Daoy (cell line): Measurements from ENCODE around the gene CFLAR. TPM values are rescaled to one million over a fixed set of nuclear protein-coding genes. Genes with fewer than 3 reads are reported as not detected.

Experiments used
- DNase-seq: peaks from one replicate; pipeline ENCODE4 v3.0.0-alpha.2; 2015; ENCODE audit warnings: low read depth
- total RNA-seq: library from RNA; depleted of rRNA; stranded (reverse); fragments of >200 nt; shearing (Covaris generic); gene quantifications from 2 replicates; pipeline ENCODE4 v1.2.3, GENCODE V29; 2014; rRNA removed

CFLAR gene
- total RNA-seq, result 25.1 and 26.3 TPM in 2 replicates

DNA sequence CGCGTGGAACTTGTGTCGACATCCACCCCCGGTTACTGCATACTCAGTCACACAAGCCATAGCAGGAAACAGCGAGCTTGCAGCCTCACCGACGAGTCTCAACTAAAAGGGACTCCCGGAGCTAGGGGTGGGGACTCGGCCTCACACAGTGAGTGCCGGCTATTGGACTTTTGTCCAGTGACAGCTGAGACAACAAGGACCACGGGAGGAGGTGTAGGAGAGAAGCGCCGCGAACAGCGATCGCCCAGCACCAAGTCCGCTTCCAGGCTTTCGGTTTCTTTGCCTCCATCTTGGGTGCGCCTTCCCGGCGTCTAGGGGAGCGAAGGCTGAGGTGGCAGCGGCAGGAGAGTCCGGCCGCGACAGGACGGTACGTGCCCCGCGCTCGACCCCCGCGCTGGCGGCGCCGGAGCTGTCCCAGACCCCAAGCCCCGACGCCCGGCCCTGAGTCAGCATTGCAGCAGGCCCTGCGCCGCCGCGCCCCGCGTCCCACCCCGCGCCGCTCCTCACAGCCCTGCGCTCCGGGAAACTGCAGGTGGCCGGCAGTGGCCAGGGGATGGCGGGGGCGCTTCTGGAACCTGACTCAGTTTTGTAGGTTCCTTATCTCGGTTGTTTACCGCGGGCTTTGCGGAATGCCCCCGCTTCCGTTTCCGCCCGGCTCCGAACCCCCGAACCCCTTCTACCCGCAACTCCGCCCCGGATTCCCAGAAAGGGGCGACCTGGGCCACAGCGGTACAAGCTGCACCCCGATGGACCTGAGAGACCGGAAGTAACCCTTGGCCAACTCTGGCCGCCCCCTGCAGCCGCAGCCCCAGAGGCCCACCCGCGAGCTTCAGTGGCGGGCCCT lies at the start of gene CFLAR:
CFLAR (plus strand) TSS at position 50 of the 844 bp plus-strand sequence. CDS start 13,702 bp downstream, outside the sequence.
- DNase-seq, result peak; percentile 82

DNA sequence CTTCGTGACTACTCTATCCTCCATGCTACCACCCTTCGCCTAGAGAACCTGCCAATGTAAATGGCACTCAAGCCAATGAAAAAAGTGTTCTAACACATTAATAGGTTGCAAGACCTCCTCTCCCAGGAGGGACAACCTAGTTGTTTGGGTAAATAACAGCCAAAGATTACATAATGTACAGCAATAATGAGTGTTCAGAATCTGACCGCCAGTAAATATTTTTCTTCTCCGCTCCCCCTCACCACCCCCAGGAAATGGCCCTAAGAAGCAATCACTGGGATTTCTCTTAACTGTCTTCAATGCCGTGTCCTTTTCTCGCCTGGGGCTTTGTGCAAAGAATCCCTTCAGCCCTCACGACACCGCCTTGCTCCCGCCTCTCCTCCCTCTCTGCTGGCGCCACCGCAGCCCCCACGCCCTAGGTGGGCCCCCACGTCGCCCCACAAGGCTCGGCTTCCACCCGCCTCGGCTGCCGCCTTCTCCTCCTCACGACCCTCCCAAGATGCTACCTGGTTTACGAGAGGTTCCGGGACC lies 45.0 kb upstream of the CFLAR start:
- peak; percentile 10 for DNase-seq

DNA sequence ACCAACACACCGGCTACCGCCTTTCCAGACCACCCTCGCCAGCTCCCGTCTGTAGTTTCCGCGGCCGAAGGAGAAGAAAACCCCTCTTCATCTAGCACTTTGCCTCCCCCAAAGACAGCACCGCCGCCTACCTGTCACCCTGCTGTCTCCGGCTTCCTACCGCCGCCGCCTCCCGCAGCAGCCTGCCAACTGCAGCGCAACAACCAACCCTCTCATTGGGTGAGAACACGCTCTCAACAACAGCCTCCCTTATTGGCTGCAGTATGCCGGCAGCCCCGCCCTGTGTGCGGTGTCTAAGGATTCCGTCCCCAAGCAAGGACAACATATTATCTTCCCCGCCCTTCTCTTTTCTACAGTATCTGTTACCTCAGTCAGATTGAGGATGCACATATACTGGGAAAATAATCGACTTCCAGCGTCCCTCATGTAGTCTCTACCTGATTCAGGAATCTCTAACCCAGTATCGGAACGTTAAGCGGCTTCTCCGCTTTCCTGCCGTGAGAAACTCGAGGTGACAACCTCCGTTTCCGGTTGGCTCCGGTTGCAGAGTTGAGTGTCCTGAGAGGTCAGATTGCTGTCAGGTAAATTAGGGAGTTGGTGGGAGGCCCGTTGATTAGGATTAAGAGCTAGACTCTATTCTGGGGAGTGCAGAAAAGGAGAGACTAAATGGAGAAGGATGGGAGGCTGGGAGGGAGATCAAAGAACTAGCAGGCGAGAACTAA lies 44.3 kb upstream of the CFLAR start, which contains the start of the genes HYCC2 and NDUFB3:
HYCC2 (minus strand) TSS at position 193 of the 722 bp plus-strand sequence. CDS start 47,662 bp downstream, outside the sequence.
NDUFB3 (plus strand) TSS at position 523 of the 722 bp plus-strand sequence. CDS start 6,882 bp downstream, outside the sequence.
- peak; percentile 94 for DNase-seq

DNA sequence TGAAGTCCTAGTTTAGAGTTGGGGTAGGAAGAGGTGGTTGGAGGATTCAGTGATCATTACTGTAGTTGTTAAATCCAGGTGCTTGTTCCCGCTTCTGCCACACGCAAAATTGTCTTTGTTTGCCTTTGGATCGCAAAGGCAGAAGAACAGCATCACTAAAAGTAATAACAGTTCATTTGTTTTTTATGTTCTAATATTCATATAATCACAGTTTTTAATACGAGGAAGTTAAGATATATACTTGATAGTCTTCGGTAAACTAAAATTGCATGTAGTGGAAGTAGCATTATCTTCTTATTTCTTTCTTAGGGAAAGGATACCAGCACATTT lies 43.8 kb upstream of the CFLAR start:
- DNase-seq, result no peak

DNA sequence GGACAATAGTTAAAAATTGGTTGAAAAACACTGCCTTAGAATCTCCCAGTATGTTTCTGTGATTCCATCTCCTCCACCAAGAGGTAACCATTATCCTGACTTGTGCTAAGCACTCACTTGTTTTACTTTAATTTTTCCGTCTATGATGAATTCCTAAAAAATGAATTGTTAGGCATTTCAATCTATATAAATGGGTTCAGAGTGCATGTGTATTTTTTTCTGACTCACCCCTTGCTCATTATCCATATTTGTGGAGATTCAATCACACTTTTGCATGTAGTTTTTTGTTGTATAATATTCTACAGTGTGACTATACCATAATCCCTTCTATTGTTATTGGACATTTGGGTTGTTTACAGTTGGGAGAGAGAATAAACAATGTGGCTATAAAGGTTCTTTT lies 42.9 kb upstream of the CFLAR start:
- no peak for DNase-seq

DNA sequence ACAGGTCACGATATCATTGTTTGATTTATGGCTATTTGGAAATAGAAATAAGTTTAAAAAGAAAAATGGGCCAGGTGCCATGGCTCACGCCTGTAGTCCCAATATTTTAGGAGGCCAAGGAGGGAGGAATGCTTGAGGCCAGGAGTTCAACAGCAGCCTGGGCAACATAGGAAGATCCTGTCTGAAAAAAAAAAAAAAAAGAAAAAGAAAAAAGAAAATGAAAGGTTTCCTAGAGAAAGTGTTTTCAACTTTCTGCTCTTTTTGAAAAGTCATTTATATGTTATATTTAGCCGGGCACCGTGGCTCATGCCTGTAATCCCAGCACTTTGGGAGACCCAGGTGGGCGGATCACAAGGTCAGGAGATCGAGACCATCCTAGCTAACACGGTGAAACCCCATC lies 41.0 kb upstream of the CFLAR start:
- no peak for DNase-seq

DNA sequence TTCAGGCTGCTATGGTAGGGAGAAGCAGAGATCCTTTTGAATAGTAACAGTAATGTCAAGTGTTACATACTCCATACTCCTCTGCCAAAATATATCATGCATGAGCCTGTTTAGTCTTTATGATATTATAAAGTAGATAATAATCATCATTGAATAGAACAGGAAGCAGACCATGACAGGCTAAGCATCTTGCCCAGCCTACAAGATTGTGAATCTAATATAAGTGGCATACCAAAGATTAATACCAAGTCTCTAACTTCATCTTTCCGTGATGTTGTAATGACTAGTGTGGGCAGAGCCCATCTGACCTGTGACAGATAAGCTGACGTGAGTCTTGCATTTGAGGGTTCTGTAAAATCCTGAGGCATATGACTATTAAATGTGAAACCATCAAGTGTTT lies 31.1 kb upstream of the CFLAR start:
- DNase-seq, result no peak

DNA sequence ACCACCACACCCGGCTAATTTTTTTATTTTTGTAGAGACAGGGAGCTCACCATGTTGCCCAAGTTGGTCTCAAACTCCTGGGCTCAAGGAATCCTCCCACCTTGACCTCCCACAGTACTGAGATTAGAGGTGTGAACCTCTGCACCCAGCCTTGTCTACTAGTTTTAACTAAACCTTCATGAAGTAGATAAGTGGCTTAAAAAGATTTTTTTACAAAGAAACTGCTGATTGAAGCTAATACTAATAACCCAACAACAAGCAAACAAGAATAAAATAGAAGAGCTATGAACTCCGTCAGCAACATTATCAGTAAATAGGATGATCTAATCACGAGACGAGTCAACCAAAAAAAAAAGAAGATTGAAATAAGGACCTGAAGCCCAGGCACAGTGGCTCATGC lies 25.4 kb upstream of the CFLAR start:
- DNase-seq, result no peak

DNA sequence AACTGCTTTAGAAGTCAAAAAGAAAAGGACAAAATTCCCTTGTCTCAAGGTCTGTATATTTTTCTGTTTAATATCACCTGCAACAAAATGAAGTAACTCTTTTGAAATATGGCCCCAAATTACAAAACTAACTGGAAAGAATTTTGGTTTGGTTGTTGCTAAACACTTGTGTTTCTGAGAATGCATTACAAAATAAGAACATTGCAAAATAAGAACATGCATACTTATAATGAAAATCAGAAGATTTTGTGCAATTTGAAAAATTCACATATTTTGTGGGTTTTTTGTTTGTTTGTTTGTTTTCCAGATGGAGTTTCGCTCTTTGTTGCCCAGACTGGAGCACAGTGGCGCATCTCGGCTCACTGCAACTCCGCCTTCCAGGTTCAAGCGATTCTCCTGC lies 22.4 kb upstream of the CFLAR start:
- no peak for DNase-seq

DNA sequence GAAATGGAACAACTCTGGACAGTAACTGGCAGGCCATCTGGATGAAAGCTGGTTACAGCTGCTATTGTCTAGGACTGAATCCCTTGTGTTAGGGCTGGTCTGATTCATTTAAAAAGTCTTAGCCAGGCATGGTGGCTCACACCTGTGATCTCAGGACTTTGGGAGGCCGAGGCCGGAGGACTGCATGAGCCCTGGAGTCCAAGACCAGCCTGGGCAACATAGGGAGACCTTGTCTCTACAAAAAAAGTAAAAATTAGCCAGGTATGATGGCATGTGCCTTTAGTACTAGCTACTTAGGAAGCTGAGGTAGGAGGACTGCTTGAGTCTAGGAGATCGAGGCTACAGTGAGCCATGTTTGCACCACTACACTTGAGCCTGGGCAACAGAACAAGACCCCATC lies 15.5 kb upstream of the CFLAR start:
- DNase-seq, result no peak

DNA sequence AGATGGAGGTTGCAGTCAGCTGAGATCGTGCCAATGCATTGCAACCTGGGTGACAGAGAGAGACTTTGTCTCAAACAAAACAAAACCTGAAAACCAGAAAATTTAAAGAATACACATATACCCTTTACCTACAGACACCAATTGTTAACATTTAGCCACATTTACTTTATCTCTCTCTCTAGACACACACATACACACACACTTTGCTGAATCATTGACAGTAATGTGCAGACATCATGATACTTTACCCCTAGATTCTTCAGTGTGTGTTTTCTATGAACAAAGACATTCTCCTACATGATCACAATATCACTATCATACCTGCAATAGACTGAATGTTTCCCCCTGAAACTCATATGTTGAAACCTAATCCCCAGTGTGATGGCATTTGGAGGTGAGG lies 10.2 kb upstream of the CFLAR start:
- DNase-seq, result no peak

DNA sequence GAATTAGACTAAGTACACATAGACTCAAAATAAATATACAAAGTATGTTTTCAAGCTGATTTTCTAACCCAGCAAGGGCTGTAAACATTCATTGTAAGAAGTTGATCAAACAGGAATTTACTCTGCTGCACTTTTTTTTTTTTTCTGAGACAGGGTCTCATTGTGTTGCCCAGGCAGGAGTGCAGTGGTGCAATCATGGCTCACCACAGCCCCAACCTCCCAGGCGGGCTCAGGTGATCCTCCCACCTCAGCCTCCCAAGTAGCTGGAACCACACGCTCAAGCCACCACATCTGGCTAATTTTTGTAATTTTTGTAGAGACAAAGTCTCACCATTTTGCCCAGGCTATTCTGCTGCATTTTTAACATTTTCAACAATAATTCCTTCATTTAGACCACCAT lies 8.3 kb upstream of the CFLAR start:
- no peak for DNase-seq

DNA sequence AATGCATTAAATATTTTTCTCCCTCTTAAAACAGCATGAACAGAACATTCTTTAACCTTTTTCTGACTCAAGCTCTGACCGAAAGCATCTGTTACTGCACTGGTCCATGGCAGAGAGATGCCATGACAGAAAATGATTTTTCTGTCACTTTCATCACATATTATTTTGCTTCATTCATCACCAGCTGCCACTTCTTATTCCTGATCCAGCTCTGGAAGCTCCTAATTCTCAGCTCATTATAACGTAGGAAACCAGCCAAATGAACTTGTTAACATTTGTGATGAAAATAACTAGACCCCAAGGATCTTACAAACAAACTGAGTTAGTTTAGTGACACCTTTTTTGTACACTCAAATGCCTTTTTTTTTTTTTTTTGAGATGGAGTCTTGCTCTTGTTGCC lies 7.6 kb upstream of the CFLAR start:
- no peak for DNase-seq

DNA sequence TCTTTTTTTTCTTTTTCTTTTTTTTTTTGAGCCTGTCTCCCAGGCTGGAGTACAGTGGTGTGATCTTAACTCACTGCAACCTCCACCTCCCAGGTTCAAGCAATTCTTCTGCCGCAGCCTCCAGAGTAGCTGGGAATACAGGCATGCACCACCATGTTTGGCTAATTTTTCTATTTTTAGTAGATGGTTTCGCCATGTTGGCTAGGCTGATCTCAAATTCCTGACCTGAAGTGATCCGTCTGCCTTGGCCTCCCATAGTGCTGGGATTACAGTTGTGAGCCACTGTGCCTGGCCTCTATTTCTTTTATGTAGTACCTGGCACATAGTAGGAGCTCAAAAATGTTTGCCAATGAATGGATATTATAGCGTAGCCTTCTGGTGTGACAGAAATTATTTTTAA lies 6.8 kb upstream of the CFLAR start:
- no peak for DNase-seq

DNA sequence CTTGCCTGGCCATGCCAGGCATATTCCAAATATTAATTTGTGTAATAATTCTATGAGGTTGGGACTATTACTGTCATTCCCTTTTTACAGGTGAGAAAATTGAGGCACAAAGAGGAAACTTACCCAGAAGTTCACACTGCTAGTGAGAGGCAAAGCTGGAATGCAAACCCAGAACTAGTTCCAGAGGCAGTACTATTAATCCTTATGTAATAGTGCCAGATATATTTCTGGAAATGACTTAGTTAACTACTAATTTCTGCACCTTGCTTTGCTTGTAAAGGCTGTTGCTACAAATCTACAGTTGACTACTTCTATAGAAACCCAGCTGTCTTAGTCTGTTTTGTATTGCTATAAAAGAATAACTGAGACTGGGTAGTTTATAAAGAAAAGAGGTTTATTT lies 5.3 kb upstream of the CFLAR start:
- DNase-seq, result no peak

DNA sequence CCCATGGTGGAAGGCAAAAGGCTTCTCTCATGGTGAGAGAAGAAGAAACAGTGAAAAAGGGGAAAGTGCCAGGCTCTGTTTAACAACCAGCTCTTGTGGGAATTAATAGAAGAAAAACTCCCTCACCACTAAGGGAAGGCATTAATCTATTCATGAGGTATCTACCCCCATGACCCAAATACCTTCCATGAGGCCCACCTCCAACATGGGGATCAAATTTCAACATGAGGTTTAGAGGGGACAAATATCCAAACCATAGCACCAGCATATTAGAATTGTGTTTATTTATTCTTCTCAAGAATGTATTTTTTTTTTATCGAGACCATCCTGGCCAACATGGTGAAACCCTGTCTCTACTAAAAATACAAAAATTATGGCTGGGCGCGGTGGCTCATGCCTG lies 4.9 kb upstream of the CFLAR start:
- no peak for DNase-seq

DNA sequence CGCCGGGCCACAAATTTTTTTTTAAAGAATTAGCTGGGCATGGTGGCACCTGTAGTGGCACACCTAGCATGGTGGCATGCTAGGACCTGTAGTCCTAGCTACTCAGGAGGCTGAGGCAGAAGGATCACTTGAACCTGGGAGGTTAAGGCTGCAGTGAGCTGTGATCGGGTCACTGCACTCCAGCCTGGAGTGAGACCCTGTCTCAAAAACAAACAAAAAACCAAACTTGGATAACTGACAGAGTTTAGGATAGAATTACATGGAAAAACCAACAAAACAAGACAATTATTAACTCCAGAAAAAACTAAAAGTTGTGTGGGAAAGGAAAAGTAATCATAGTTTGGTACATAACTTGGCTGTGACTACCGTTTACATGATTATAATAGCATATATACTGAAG lies 1.6 kb upstream of the CFLAR start:
- DNase-seq, result no peak

DNA sequence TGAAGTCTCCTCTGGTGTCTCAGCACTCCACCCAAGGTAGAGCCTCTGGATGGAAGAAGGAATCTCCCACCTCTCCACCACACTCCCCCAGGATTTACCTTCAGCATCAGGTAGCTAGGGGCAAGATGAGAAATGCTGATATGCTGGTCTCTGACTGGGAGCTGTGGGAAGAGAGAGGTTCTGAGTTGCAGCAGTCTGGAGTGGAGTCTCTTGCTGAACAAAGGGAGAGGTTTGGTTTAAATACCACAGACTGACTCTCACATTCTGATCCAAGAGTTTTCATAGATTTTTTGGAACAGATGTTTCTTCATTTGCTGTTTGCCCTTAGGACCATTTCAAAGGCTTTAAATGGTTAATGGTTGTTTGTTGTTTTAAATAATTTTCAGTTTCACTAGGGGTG lies 1.1 kb upstream of the CFLAR start:
- DNase-seq, result no peak

DNA sequence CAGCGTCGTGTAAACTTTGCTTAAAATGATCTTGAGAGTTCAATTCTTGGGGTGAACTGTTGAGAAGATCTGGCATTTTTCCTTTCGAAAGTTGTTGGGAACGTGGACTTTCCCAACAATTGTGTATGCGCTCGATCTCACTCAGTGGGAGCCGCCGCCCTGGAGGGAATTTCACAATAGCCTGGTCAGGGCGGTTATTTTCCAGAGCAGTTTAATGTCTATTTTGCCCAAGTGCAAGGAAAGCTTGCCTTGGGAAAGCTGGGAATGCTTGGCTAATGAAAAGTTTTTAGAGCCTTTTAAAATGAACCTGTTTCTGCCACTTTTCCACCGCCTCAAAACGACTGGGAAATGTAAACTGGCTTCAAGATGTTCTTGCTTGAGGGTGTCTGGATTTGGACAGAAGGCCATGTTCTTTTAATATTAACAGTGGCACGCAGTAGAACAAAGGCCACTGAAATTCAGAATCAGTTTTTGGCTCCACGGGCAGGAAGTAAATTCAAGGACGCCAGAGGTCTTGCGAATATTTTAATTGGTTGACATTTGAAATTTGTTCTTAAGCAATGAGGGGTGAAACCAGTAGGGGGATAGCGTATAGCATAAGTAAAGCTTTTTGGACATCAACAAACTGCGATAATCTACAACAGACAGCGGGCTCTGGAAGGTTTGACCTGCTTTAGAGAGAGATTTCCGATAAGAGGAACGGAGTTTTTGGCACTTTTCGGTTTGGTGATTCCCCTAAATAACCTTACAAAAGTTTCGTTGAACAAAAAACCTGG lies 1.2 kb downstream of the CFLAR start:
- peak; percentile 74 for DNase-seq

DNA sequence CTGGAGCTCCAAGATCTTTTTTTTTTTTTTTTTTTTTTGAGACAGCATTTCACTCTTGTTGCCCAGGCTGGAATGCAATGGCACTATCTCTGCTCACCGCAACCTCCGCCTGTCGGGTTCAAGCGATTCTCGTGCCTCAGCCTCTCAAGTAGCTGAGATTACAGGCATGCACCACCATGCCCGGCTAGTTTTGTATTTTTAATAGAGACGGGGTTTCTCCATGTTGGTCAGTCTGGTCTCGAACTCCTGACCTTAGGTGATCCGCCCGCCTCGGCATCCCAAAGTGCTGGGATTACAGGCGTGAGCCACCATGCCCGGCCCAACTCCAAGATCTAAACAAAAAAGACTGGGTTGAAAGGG lies 1.8 kb downstream of the CFLAR start:
- peak; percentile 48 for DNase-seq

DNA sequence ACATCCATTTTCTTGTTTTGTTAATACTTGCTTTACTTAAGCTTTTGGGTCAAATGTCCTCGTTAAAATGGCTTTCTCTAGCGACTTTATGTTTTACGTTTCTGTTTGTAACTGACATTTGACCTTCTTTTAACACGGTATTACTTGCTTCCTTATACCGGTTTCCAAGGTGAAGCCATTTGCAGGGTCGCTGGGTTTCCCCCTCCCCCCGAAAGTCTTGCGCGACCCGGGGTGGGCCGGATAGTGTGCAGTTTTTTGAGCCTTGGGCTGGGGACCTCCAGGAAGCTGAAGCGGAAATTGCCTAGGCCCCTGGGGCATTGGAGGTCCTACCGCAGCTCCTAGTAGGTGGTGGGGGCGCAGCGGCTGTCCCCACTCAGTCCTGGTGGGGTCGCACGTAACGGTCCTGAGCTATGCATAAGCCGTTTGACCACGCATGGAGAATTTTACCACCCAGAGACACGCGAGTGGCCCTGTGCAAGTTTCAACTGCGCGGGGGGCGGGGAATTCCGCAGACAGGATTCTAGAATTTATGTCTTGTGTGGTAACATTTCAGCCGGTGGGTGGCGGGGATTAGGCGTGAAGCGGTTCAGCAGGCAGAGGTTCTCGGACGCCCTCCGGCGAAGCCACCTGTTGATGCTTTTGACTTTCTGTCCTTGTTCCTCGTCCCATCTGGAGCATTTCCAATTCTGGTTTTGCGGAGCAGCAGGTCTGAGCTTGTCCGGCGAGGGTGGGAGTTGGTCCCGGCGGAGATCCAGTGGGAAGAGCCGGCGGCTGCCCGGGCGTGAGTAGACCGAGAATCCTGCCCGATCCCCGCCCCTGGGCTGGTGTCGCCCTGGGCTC lies 2.4 kb downstream of the CFLAR start:
- DNase-seq, result peak; percentile 83
